ENCODE data around the gene TAP2.

DNA sequence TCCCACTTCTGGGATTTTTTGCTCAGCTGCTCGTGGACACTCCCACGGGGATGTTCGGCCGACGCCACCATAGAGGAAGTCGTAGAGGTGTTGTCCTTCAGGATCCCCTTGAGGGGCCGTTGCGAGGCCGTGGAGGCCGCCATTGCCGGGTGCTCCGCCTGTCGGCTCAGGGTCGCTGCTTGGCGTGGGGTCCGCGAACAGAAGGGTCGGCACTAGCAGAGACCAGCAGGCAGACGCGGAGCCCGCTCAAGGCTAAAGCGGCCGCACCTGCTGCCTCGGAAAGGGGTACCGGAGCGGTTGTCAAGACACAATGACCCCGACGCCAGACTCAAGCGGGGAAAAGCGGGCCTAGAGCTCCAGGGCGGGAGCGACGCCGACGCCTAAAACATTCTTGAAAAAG lies 41.2 kb upstream of the TAP2 start:
- TF ChIP-seq CTCF (IDR thresholded peaks at IDR 0.05) (no peak), EZH2 (IDR thresholded peaks at IDR 0.05; ENCODE audit: borderline replicate concordance, insufficient read depth, low read depth, low read length, poor library complexity, severe bottlenecking) (no peak)
